Measurements from ENCODE around the gene SLIT3. TPM values are rescaled to one million over a fixed set of nuclear protein-coding genes. Genes with fewer than 3 reads are reported as not detected.

The SLIT3 gene
- total RNA-seq, 1 donor from 2014 or later, result 0.22 TPM

DNA sequence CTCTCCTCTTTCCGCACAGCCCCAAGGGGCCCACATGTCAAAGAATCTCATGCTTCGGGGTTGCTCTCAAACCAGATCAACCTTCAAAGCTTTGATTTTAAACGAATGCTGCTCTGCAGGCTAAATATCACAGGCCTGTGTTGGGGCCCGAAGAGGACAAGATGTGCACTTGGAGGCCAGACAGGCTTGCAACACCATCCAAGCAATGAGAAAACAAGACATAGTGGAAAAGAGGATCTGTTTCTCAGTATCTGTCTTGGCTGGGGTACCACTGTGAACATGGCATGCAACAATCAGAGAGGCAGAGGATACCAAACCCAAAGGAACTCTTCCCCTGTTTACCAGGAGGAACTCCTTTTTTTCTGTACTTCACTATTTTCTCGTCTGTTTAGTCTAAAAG is 321.8 kb downstream of the SLIT3 start:
- no peaks in the 10 kb centered on the region for H3K9me3 Mint-ChIP-seq
- H3K79me2 ChIP-seq (ENCODE audit: low read depth), result no peaks in the 10 kb centered on the region
- no peaks in the 10 kb centered on the region for H3K9me3 ChIP-seq (ENCODE audit: low read depth)
- no peak overlapping the region for H3K9ac ChIP-seq
- H3K36me3 Mint-ChIP-seq, result no peaks in the 10 kb centered on the region
- H3K27ac ChIP-seq, result no peak overlapping the region
- DNase-seq (ENCODE audit: low spot score), result no peak
- no peak overlapping the region for H3K4me3 ChIP-seq
- H3K27ac Mint-ChIP-seq, result no peak overlapping the region
- H3K27me3 ChIP-seq, result no peaks in the 10 kb centered on the region
- peaks cover 2% of the 10 kb centered on the region for H3K27me3 Mint-ChIP-seq (ENCODE audit: insufficient read depth, low read depth)
- H4K20me1 ChIP-seq (ENCODE audit: low read depth), result no peaks in the 10 kb centered on the region
- H3K36me3 ChIP-seq, result no peaks in the 10 kb centered on the region
- peaks cover 16% of the 10 kb centered on the region for H3K4me1 Mint-ChIP-seq
- TF ChIP-seq EZH2phosphoT487 (IDR thresholded peaks at IDR 0.05), result no peak
- no peak for TF ChIP-seq EZH2 (IDR thresholded peaks at IDR 0.05)
- TF ChIP-seq, protein P1, sequence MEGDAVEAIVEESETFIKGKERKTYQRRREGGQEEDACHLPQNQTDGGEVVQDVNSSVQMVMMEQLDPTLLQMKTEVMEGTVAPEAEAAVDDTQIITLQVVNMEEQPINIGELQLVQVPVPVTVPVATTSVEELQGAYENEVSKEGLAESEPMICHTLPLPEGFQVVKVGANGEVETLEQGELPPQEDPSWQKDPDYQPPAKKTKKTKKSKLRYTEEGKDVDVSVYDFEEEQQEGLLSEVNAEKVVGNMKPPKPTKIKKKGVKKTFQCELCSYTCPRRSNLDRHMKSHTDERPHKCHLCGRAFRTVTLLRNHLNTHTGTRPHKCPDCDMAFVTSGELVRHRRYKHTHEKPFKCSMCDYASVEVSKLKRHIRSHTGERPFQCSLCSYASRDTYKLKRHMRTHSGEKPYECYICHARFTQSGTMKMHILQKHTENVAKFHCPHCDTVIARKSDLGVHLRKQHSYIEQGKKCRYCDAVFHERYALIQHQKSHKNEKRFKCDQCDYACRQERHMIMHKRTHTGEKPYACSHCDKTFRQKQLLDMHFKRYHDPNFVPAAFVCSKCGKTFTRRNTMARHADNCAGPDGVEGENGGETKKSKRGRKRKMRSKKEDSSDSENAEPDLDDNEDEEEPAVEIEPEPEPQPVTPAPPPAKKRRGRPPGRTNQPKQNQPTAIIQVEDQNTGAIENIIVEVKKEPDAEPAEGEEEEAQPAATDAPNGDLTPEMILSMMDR (IDR thresholded peaks at IDR 0.05), result no peak
- H3K4me2 ChIP-seq, result no peak overlapping the region
- no peak overlapping the region for H3K4me3 Mint-ChIP-seq
- no peaks in the 10 kb centered on the region for H3F3A ChIP-seq (ENCODE audit: low read depth)
- H3K4me1 ChIP-seq, result peaks cover 1% of the 10 kb centered on the region
- H2AFZ ChIP-seq (replicated peaks), result no peak overlapping the region

DNA sequence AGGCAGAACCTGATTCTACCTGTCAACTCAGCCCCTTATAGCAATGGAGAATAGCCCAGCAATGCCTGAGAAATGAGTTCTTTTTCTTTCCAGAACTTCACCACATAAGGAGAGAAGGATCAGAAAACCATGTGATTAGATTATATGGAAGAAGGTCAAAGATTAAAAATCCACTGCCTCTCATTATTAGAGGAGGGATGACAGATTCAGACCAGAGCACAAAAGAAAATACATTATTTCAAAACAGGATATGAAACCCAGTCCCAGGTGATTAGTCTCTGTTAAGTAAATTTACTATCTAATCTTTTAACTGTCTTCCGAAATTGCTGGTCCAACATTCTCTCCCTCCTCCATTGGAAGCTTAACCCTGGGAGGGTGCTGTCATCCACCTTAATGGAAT is 322.4 kb downstream of the SLIT3 start:
- no peaks in the 10 kb centered on the region for H3K36me3 Mint-ChIP-seq
- TF ChIP-seq, protein P1 (IDR thresholded peaks at IDR 0.05), result no peak
- TF ChIP-seq EZH2phosphoT487 (IDR thresholded peaks at IDR 0.05), result no peak
- TF ChIP-seq EZH2 (IDR thresholded peaks at IDR 0.05), result no peak
- Histone ChIP-seq H3K27me3 (no peaks in the 10 kb centered on the region), H3F3A (ENCODE audit: low read depth) (no peaks in the 10 kb centered on the region), H3K4me3 (no peak overlapping the region), H3K4me1 (no peaks in the 10 kb centered on the region), H3K9me3 (ENCODE audit: low read depth) (no peaks in the 10 kb centered on the region), H3K27ac (no peak overlapping the region), H3K4me2 (no peak overlapping the region), H4K20me1 (ENCODE audit: low read depth) (no peaks in the 10 kb centered on the region), H3K79me2 (ENCODE audit: low read depth) (no peaks in the 10 kb centered on the region), H3K36me3 (no peaks in the 10 kb centered on the region), H2AFZ (replicated peaks) (no peak overlapping the region), H3K9ac (no peak overlapping the region)
- peaks cover 16% of the 10 kb centered on the region for H3K4me1 Mint-ChIP-seq
- no peaks in the 10 kb centered on the region for H3K9me3 Mint-ChIP-seq
- peaks cover 2% of the 10 kb centered on the region for H3K27me3 Mint-ChIP-seq (ENCODE audit: insufficient read depth, low read depth)
- no peak for DNase-seq (ENCODE audit: low spot score)
- no peak overlapping the region for H3K4me3 Mint-ChIP-seq
- no peak overlapping the region for H3K27ac Mint-ChIP-seq

DNA sequence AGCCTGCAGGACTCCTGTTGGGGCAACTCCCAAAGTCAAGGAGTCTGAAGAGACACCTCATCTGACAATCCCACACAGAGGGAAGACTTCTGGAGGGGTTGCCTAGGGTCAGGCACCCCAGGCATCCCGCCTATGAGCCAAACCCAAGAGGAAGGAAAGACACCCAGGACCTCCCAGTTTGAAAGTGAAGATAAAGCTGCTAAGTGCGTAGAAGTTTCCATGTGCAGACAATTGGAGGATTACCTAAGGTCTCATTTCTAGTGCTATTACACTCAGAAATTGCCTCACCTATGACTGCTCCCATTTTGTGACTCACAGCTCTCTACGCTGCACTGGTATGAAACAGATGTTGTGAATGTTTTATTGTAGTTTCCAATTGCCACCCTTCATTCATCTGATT is 322.9 kb downstream of the SLIT3 start:
- Mint-ChIP-seq H3K9me3 (no peaks in the 10 kb centered on the region), H3K4me1 (peaks cover 16% of the 10 kb centered on the region), H3K27me3 (ENCODE audit: insufficient read depth, low read depth) (peaks cover 2% of the 10 kb centered on the region), H3K36me3 (no peaks in the 10 kb centered on the region), H3K27ac (no peak overlapping the region), H3K4me3 (no peak overlapping the region)
- Histone ChIP-seq H3F3A (ENCODE audit: low read depth) (no peaks in the 10 kb centered on the region), H3K4me2 (no peak overlapping the region), H3K27ac (no peak overlapping the region), H2AFZ (replicated peaks) (no peak overlapping the region), H3K79me2 (ENCODE audit: low read depth) (no peaks in the 10 kb centered on the region), H3K4me3 (no peak overlapping the region), H3K27me3 (no peaks in the 10 kb centered on the region), H4K20me1 (ENCODE audit: low read depth) (no peaks in the 10 kb centered on the region), H3K9me3 (ENCODE audit: low read depth) (no peaks in the 10 kb centered on the region), H3K9ac (no peak overlapping the region), H3K36me3 (no peaks in the 10 kb centered on the region), H3K4me1 (no peaks in the 10 kb centered on the region)
- no peak for DNase-seq (ENCODE audit: low spot score)
- TF ChIP-seq, protein P1 (IDR thresholded peaks at IDR 0.05), result no peak
- no peak for TF ChIP-seq EZH2 (IDR thresholded peaks at IDR 0.05)
- TF ChIP-seq EZH2phosphoT487 (IDR thresholded peaks at IDR 0.05), result no peak
